HepG2 (cell line): Measurements from ENCODE around the gene PPP1R13L. TPM values are rescaled to one million over a fixed set of nuclear protein-coding genes. Genes with fewer than 3 reads are reported as not detected.

Experiments
- ADNP ChIP-seq: sonication (generic); formaldehyde crosslinking; IDR thresholded peaks from 2 replicates; pipeline ENCODE4 v1.4.0; 2020; ENCODE audit warnings: missing genetic modification reagents
- ASH2L ChIP-seq: fragments of 300-600, 200-600 bp; sonication (generic); IDR thresholded peaks from 2 replicates; pipeline ENCODE4 v1.7.0; 2017; ENCODE audit warnings: low read depth, mild to moderate bottlenecking, moderate library complexity, mixed read lengths, low read length; ENCODE audit not compliant: insufficient read length
- ATF4 ChIP-seq, 2 experiments: fragments of 450-650 bp in 1 of 2; sonication (generic) in 1 of 2; formaldehyde crosslinking; IDR thresholded peaks; 2 replicates each; pipeline versions ENCODE4 v1.5.0 to v1.8.0; 2020 to 2022; ENCODE audit warnings: mild to moderate bottlenecking in 1 of 2, missing genetic modification reagents in 1 of 2
- BCL3 ChIP-seq: sonication (generic); formaldehyde crosslinking; IDR thresholded peaks from 2 replicates; pipeline ENCODE4 v1.5.1; 2020; ENCODE audit warnings: mild to moderate bottlenecking, missing genetic modification reagents, moderate library complexity
- CBX2 ChIP-seq, 2 experiments: fragments of 200-600 bp in 1 of 2; sonication (generic); formaldehyde crosslinking in 1 of 2; IDR thresholded peaks; 2 replicates each; pipeline versions ENCODE4 v1.7.0 to v1.8.1; 2018 to 2022; ENCODE audit warnings: low read depth in 2 of 2, low read length in 1 of 2, mild to moderate bottlenecking in 1 of 2, missing genetic modification reagents in 1 of 2
- CHD2 ChIP-seq: IDR thresholded peaks from 2 replicates; pipeline ENCODE4 v1.6.1; 2011; ENCODE audit warnings: low read depth, low read length, improper control_type of control experiment
- CSRNP2 ChIP-seq: sonication (generic); formaldehyde crosslinking; conservative IDR thresholded peaks from 2 replicates; pipeline ENCODE4 v1.8.0; 2022; ENCODE audit warnings: low read depth, missing genetic modification reagents
- GATA4 ChIP-seq: sonication (generic); IDR thresholded peaks from 2 replicates; pipeline ENCODE4 v1.6.1; 2016; ENCODE audit warnings: antibody characterized with exemption, low read depth, borderline replicate concordance
- HOXA7 ChIP-seq: sonication (generic); formaldehyde crosslinking; IDR thresholded peaks from 2 replicates; pipeline ENCODE4 v1.8.1; 2022; ENCODE audit warnings: mild to moderate bottlenecking, missing genetic modification reagents, moderate library complexity
- HOXA9 ChIP-seq: sonication (generic); formaldehyde crosslinking; IDR thresholded peaks from 2 replicates; pipeline ENCODE4 v1.8.1; 2022; ENCODE audit warnings: missing genetic modification reagents, mild to moderate bottlenecking, moderate library complexity, borderline replicate concordance
- IRX3 ChIP-seq: sonication (generic); formaldehyde crosslinking; IDR thresholded peaks from 2 replicates; pipeline ENCODE4 v1.8.1; 2023; ENCODE audit warnings: mild to moderate bottlenecking, low read depth, missing genetic modification reagents, borderline replicate concordance
- MIER2 ChIP-seq: IDR thresholded peaks from 2 replicates; pipeline ENCODE4 v1.6.1; 2016; ENCODE audit warnings: missing biosample characterization, missing genetic modification reagents
- RNF2 ChIP-seq: fragments of 450-650 bp; conservative IDR thresholded peaks from 2 replicates; pipeline ENCODE4 v1.6.1; 2016; ENCODE audit warnings: low read depth
- SMAD3 ChIP-seq: sonication (generic); formaldehyde crosslinking; IDR thresholded peaks from 2 replicates; pipeline ENCODE4 v1.4.0; 2020; ENCODE audit warnings: missing genetic modification reagents
- TCF7 ChIP-seq: sonication (generic); IDR thresholded peaks from 2 replicates; pipeline ENCODE4 v1.6.1; 2016; ENCODE audit warnings: antibody characterized with exemption, low read depth
- ZBTB7A ChIP-seq: sonication (generic); formaldehyde crosslinking; IDR thresholded peaks from 2 replicates; pipeline ENCODE4 v1.8.0; 2022; ENCODE audit warnings: mild to moderate bottlenecking, missing genetic modification reagents
- ZNF350 ChIP-seq: sonication (generic); formaldehyde crosslinking; IDR thresholded peaks from 2 replicates; pipeline ENCODE4 v1.4.0; 2020; ENCODE audit warnings: mild to moderate bottlenecking, low read depth, missing genetic modification reagents, borderline replicate concordance
- ZNF574 ChIP-seq: sonication (generic); formaldehyde crosslinking; IDR thresholded peaks from 2 replicates; pipeline ENCODE4 v1.4.0; 2020; ENCODE audit warnings: missing genetic modification reagents
- ZNF678 ChIP-seq: sonication (generic); formaldehyde crosslinking; IDR thresholded peaks from 2 replicates; pipeline ENCODE4 v1.4.0; 2020; ENCODE audit warnings: mild to moderate bottlenecking, missing genetic modification reagents
- polyA plus RNA-seq, 8 experiments: library from polyadenylated mRNA; depleted of rRNA in 3 of 8; stranded (reverse) in 7 of 8; unstranded in 1 of 8; fragments of >200 nt; fragmentation: Illumina TruSeq in 4 of 8; extraction: Trizol in 4 of 8; gene quantifications; 2 replicates each; pipeline versions ENCODE4 v1.2.1 to v1.2.3, GENCODE V29; 2011 to 2016; ENCODE audit warnings: low read depth in 4 of 8, missing spikeins in 1 of 8, mixed read lengths in 1 of 8; ENCODE audit not compliant: insufficient read depth in 1 of 8
- total RNA-seq, 5 experiments: library from RNA; depleted of rRNA; stranded (reverse); fragments of >200 nt; fragmentation: Illumina TruSeq; extraction: Trizol; gene quantifications; 2 replicates each; pipeline ENCODE4 v1.2.3, GENCODE V29; 2016; ENCODE audit warnings: low read depth in 1 of 5

The PPP1R13L gene
- total and polyA plus RNA-seq, 2 of the 13 experiments (the other 11 are each of a cell fraction or from before 2014, with no cell fraction given) = 1.3 to 6.6 TPM

GRCh38 chr19:45451131-45451849 lies 46.4 kb upstream of the PPP1R13L start (continued):
- TF ChIP-seq CBX2 (IDR thresholded peaks at IDR 0.05; ENCODE audit: low read depth, low read length) = peak; percentile 63; the same call in 1 of the 2 replicates
- TF ChIP-seq CBX2 (CRISPR knock-in tag; IDR thresholded peaks at IDR 0.05; ENCODE audit: low read depth) = no peak
- no peak for TF ChIP-seq ZNF574 (CRISPR knock-in tag)
- TF ChIP-seq MIER2 = no peak
- TF ChIP-seq IRX3 = no peak
- TF ChIP-seq GATA4 = no peak
- TF ChIP-seq SMAD3 (CRISPR knock-in tag) = no peak
- peak; percentile 55; the same call in 1 of the 2 replicates for TF ChIP-seq RNF2
- TF ChIP-seq BCL3 (CRISPR knock-in tag) = no peak
- TF ChIP-seq ZBTB7A = no peak
- 0 out of 2 replicates have a peak, but pooled peaks have one; percentile 36 for TF ChIP-seq ZNF678
- TF ChIP-seq HOXA7 (CRISPR knock-in tag) = 0 out of 2 replicates have a peak, but pooled peaks have one; percentile 38
- TF ChIP-seq HOXA9 = 0 out of 2 replicates have a peak, but pooled peaks have one; percentile 49
- TF ChIP-seq ASH2L = no peak
- no peak for TF ChIP-seq ADNP (CRISPR knock-in tag)
- TF ChIP-seq CHD2 = no peak
- no peak for TF ChIP-seq TCF7
- TF ChIP-seq ATF4 (CRISPR knock-in tag; IDR thresholded peaks at IDR 0.05) = 0 out of 4 replicates have a peak, but pooled peaks of 1 of the 2 experiments have one; percentile 13
- TF ChIP-seq CSRNP2 (CRISPR knock-in tag) = no peak
- no peak for TF ChIP-seq ZNF350
